ENCODE results near the gene CATSPERZ.

Gene CATSPERZ

DNA sequence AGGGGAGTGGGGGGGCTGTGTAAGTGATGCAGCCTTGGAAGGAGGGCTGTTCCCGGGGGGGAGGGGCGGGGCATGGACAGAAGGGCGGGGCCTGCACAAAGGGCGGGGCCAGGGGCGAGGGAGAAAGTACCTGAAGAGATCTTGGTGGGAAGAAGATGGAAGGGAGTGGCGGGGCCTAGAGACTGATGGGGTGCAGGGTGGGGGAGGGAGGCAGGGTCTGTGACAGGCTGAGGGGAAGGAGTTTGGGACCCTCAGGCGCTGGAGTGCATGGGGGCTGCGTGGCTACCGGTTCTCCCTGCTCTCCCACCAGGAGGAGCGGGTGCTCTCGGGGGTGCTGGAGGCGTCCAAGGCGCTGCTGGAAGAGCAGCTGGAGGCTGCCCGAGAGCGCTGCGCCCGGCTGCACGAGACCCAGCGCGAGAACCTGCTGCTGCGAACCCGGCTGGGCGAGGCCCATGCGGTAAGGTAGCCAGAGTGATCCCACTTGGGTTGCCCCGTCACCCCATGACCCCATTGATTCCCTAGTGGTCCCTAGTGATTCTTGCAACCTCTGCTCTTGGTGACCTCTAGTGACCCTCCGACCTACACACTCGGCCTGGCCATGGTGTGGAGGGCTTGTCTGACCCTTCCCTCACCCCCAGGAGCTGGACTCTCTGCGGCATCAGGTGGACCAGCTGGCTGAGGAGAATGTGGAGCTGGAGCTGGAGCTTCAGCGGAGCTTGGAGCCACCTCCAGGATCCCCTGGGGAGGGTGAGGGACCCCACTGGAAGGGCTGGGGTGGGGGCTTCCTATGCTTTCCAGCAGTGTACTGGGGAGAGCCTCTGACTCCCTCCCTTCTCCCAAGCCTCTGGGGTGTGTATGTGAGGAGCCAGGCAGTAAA, 42.9 kb downstream of the CATSPERZ start:
- no peak for DNase-seq
- H3K4me3 Mint-ChIP-seq: peak overlapping the region; percentile 93 to 94

DNA sequence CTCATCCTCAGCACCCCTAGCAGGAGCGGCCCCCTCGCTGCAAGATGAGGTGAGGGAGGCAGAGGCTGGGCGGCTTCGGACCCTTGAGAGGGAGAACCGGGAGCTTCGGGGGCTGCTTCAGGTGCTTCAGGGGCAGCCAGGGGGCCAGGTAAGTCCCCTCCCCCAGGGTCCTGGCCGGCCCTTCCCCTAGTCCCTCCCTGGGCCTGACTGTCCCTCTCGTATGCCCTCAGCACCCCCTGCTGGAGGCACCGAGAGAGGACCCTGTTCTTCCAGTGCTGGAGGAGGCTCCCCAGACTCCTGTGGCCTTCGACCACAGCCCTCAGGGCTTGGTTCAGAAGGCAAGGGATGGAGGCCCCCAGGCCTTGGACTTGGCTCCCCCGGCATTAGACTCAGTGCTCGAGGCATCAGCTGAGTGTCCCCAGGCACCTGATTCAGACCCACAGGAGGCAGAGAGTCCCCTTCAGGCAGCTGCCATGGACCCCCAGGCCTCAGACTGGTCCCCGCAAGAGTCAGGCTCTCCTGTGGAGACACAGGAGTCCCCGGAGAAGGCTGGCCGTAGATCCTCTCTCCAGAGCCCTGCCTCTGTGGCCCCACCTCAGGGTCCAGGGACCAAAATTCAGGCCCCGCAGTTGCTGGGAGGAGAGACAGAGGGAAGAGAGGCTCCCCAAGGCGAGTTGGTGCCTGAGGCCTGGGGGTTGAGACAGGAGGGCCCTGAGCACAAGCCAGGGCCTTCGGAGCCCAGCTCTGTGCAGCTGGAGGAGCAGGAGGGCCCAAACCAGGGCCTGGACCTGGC, 43.8 kb downstream of the CATSPERZ start:
- ATAC-seq (replicated peaks) (no peak), DNase-seq (no peak)
- Mint-ChIP-seq H3K9me3 (no peaks in the 10 kb centered on the region), H3K4me3 (no peak overlapping the region), H3K27me3 (no peaks in the 10 kb centered on the region), H3K36me3 (ENCODE audit: insufficient read depth) (peaks cover 43% of the 10 kb centered on the region), H3K27ac (peak overlapping the region in 1 of 2 donors; percentile 38), H3K4me1 (ENCODE audit: low read depth in 2 of 2) (peaks cover 29 to 47% of the 10 kb centered on the region in 2 donors)

More for the DNA sequence above, 42.9 kb downstream of the CATSPERZ start:
- Mint-ChIP-seq H3K27ac (peak overlapping the region in 1 of 2 donors; percentile 28), H3K27me3 (no peaks in the 10 kb centered on the region), H3K4me1 (ENCODE audit: low read depth in 2 of 2) (peaks cover 31 to 49% of the 10 kb centered on the region in 2 donors), H3K36me3 (ENCODE audit: insufficient read depth) (peaks cover 46% of the 10 kb centered on the region), H3K9me3 (no peaks in the 10 kb centered on the region)
- ATAC-seq (replicated peaks): no peak

GRCh38 chr11:64344787-64345186, 44.6 kb downstream of the CATSPERZ start:
- peaks cover 21 to 39% of the 10 kb centered on the region in 2 donors for H3K4me1 Mint-ChIP-seq (ENCODE audit: low read depth in 2 of 2)
- H3K27me3 Mint-ChIP-seq: no peaks in the 10 kb centered on the region
- peak overlapping the region in 1 of 2 donors; percentile 38 for H3K27ac Mint-ChIP-seq
- peaks cover 43% of the 10 kb centered on the region for H3K36me3 Mint-ChIP-seq (ENCODE audit: insufficient read depth)
- H3K4me3 Mint-ChIP-seq: no peak overlapping the region
- no peak for DNase-seq
- no peaks in the 10 kb centered on the region for H3K9me3 Mint-ChIP-seq
- ATAC-seq (replicated peaks): no peak

GRCh38 chr11:64347193-64347867, 47.2 kb downstream of the CATSPERZ start:
- Mint-ChIP-seq H3K4me3 (no peak overlapping the region), H3K9me3 (no peaks in the 10 kb centered on the region), H3K4me1 (ENCODE audit: low read depth in 2 of 2) (peaks cover 7 to 22% of the 10 kb centered on the region in 2 donors), H3K27ac (peak overlapping the region in 1 of 2 donors; percentile 68), H3K36me3 (ENCODE audit: insufficient read depth) (peaks cover 29% of the 10 kb centered on the region), H3K27me3 (no peaks in the 10 kb centered on the region)
- ATAC-seq (replicated peaks): no peak
- DNase-seq: no peak

GRCh38 chr11:64348383-64349024, 48.3 kb downstream of the CATSPERZ start:
- H3K36me3 Mint-ChIP-seq (ENCODE audit: insufficient read depth): peaks cover 34% of the 10 kb centered on the region
- H3K4me1 Mint-ChIP-seq (ENCODE audit: low read depth in 2 of 2): peaks cover 5 to 15% of the 10 kb centered on the region in 2 donors
- H3K27me3 Mint-ChIP-seq: no peaks in the 10 kb centered on the region
- no peak for ATAC-seq (replicated peaks)
- H3K27ac Mint-ChIP-seq: no peak overlapping the region
- DNase-seq: no peak
- H3K4me3 Mint-ChIP-seq: no peak overlapping the region
- H3K9me3 Mint-ChIP-seq: no peaks in the 10 kb centered on the region

DNA sequence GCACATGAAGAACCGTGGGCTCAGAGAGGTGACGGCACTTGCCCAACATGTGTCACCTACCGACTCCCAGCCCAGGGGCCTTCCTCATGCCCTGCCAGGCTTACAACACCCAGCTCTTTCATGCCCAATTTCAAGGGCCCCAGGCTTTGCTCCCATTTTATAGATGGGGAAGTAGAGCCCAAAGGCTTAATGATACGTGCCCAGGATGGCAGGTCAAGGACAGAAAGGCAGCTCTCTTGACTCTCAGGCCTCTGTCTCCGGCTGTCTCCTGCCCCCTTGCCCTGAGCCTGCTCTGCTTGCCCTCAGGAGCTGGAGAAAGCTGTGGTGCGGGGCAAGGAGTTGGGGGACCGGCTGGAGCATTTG, 48.8 kb downstream of the CATSPERZ start:
- Mint-ChIP-seq H3K4me1 (ENCODE audit: low read depth in 2 of 2) (peaks cover 5 to 15% of the 10 kb centered on the region in 2 donors), H3K27ac (peak overlapping the region in 1 of 2 donors; percentile 55), H3K27me3 (no peaks in the 10 kb centered on the region), H3K4me3 (no peak overlapping the region), H3K36me3 (ENCODE audit: insufficient read depth) (peaks cover 34% of the 10 kb centered on the region), H3K9me3 (no peaks in the 10 kb centered on the region)
- ATAC-seq (replicated peaks) (no peak), DNase-seq (no peak)

- no peaks in the 10 kb centered on the region for H3K27me3 Mint-ChIP-seq
- H3K4me1 Mint-ChIP-seq (ENCODE audit: low read depth in 2 of 2): peaks cover 5 to 13% of the 10 kb centered on the region in 2 donors
- DNase-seq: no peak
- no peak for ATAC-seq (replicated peaks)
- H3K27ac Mint-ChIP-seq: peak overlapping the region in 1 of 2 donors; percentile 55
- H3K9me3 Mint-ChIP-seq: no peaks in the 10 kb centered on the region
- H3K4me3 Mint-ChIP-seq: no peak overlapping the region
- peaks cover 37% of the 10 kb centered on the region for H3K36me3 Mint-ChIP-seq (ENCODE audit: insufficient read depth)
Measured at GRCh38 chr11:64349404-64349803, 49.2 kb downstream of the CATSPERZ start.

- no peaks in the 10 kb centered on the region for H3K27me3 Mint-ChIP-seq
- no peak for ATAC-seq (replicated peaks)
- H3K4me3 Mint-ChIP-seq: no peak overlapping the region
Measured at GRCh38 chr11:64351136-64351631, 51.0 kb downstream of the CATSPERZ start.

GRCh38 chr11:64352099-64352994, 52.2 kb downstream of the CATSPERZ start:
- no peak overlapping the region for H3K4me3 Mint-ChIP-seq
- H3K36me3 Mint-ChIP-seq (ENCODE audit: insufficient read depth): peaks cover 27% of the 10 kb centered on the region
- peaks cover 4 to 12% of the 10 kb centered on the region in 2 donors for H3K4me1 Mint-ChIP-seq (ENCODE audit: low read depth in 2 of 2)
- no peak for DNase-seq
- ATAC-seq (replicated peaks): no peak
- no peak overlapping the region for H3K27ac Mint-ChIP-seq
- no peaks in the 10 kb centered on the region for H3K27me3 Mint-ChIP-seq
- H3K9me3 Mint-ChIP-seq: no peaks in the 10 kb centered on the region

More at GRCh38 chr11:64351136-64351631, 51.0 kb downstream of the CATSPERZ start:
- Mint-ChIP-seq H3K4me1 (ENCODE audit: low read depth in 2 of 2) (peaks cover 0 to 6% of the 10 kb centered on the region in 2 donors), H3K36me3 (ENCODE audit: insufficient read depth) (peaks cover 39% of the 10 kb centered on the region), H3K9me3 (no peaks in the 10 kb centered on the region), H3K27ac (peak overlapping the region in 1 of 2 donors; percentile 41)
- no peak for DNase-seq

GRCh38 chr11:64352995-64353714, 53.0 kb downstream of the CATSPERZ start:
- Mint-ChIP-seq H3K36me3 (ENCODE audit: insufficient read depth) (peaks cover 19% of the 10 kb centered on the region), H3K27me3 (no peaks in the 10 kb centered on the region), H3K4me3 (no peak overlapping the region), H3K4me1 (ENCODE audit: low read depth in 2 of 2) (peaks cover 9 to 18% of the 10 kb centered on the region in 2 donors), H3K9me3 (no peaks in the 10 kb centered on the region), H3K27ac (no peak overlapping the region)
- ATAC-seq (replicated peaks) (no peak), DNase-seq (no peak)

- H3K9me3 Mint-ChIP-seq: no peaks in the 10 kb centered on the region
- ATAC-seq (replicated peaks) (no peak), DNase-seq (no peak)
- peaks cover 19% of the 10 kb centered on the region for H3K36me3 Mint-ChIP-seq (ENCODE audit: insufficient read depth)
- no peak overlapping the region for H3K27ac Mint-ChIP-seq
- no peaks in the 10 kb centered on the region for H3K27me3 Mint-ChIP-seq
- H3K4me3 Mint-ChIP-seq: no peak overlapping the region
- peaks cover 10 to 20% of the 10 kb centered on the region in 2 donors for H3K4me1 Mint-ChIP-seq (ENCODE audit: low read depth in 2 of 2)
Measured at GRCh38 chr11:64353715-64354506, 53.8 kb downstream of the CATSPERZ start.
